Fibroblast of skin of scalp (primary cell): ENCODE results near the gene ME2.
"Not testable (repeated sequence)": the region's sequence is repeated elsewhere in the genome, so short reads cannot be mapped to it uniquely, and the experiment has no call there.

Source experiments
- DNase-seq: peaks from one replicate; pipeline ENCODE4 v3.0.0-alpha.2; 2013

ME2 gene

GRCh38 chr18:50928551-50928950 lies 49.6 kb downstream of the ME2 start:
- peak; percentile 0 for DNase-seq

DNA sequence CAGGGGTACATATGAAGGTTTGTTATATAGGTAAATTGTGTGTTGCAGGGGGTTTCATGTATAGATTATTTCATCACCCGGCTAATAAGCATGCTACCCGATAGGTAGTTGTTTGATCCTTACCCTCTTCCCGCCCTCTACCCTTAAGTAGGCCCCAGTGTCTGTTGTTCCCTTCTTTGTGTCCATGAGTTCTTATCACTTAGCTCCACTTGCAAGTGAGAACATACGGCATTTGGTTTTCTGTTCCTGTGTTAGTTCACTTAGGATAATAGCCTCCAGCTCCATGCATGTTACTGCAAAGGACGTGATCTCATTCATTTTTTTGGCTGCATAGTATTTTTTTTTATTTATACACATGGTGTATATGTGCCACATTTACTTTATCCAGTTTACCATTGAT lies 54.8 kb downstream of the ME2 start:
- DNase-seq: no peak

DNA sequence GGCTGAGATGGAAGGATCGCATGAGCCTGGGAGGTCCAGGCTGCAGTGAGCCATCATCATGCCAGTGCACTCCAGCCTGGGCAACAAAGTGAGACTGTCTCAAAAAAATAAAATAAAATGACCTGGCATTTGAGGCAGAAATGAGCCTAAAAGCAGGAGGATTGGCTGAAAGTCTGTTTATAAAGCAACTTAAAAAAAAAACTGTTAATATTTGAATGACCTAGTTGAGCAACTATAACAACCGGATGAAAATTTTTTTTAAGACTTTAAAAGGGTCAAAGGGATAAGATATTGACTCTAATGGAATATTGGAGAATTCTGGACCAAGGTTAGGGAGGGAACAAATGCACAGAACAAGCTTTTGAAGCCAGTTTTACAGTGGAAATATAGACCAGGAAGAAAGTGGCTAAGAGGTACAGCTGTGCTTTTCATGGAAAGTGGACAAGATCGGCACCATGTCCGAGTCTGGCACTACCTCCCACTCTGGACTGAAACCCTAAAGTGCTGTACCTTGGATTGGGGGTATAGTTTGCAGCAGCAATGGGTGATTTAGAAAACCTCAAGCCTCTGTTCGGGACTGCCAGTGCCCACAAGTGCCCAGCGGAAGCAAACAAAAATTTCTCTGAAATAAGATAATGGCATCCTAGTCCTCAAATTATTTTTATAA lies 55.8 kb downstream of the ME2 start:
- no peak for DNase-seq

- no peak for DNase-seq
Observed at GRCh38 chr18:50935493-50936191, 56.7 kb downstream of the ME2 start.

DNA sequence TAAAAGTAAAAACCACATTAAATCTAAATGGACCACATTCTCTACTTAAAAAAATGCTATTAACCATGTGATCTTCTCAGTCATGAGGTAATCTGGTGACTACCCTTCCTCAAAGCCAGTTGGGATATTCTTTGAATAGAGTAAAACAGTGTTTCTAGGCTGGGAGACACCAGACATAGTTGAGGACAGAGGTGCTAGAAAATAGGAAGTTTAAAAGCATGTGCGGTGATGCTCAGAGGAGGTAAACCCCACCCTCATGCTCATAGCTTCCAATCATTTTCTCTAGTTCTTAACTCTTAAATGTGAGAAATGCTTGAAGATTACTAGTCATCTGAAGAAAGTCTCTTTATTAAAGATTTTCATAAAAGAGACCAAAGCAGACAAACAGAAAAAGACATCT lies 58.3 kb downstream of the ME2 start:
- no peak for DNase-seq

DNA sequence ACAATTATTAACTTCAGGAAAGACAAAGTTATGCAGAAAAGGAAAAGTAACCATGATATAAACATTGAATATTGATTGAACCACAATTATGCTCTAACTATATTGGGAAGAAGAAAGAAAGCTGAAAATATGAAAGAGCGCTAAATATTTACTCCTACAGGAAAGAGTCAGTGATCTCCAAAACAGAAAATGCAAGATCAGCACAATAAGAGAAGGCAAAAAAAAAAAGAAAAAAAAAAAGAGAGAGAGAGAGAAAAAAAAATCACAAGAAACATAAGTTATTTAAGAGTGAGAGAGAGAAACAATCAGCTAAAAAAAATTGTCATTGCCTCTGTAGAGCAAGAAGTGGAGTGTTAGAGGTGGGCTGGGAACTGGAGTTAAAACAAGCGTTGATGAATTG lies 60.0 kb downstream of the ME2 start:
- no peak for DNase-seq

- DNase-seq: peak; percentile 4
Observed at GRCh38 chr18:50944245-50944932, 65.5 kb downstream of the ME2 start.

DNA sequence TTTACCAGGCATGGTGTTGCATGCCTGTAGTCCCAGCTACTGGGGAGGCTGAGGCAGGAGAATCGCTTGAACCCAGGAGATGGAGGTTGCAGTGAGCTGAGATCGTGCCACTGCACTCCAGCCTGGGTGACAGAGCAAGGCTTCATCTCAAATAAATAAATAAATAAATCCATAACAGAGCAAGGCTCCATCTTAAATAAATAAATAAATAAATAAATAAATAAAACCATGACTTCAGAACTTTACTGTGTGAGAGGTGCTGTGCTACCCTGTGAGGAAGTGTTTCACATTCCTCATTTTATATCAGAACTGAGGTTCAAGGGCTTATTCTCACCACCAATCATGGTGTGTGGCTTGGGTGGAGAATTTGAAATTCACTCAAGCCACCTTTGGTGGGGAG lies 67.0 kb downstream of the ME2 start:
- not testable (repeated sequence) for DNase-seq

GRCh38 chr18:50947899-50948298 lies 69.0 kb downstream of the ME2 start:
- DNase-seq: peak; percentile 17

GRCh38 chr18:50949185-50949584 lies 70.3 kb downstream of the ME2 start:
- DNase-seq: no peak

DNA sequence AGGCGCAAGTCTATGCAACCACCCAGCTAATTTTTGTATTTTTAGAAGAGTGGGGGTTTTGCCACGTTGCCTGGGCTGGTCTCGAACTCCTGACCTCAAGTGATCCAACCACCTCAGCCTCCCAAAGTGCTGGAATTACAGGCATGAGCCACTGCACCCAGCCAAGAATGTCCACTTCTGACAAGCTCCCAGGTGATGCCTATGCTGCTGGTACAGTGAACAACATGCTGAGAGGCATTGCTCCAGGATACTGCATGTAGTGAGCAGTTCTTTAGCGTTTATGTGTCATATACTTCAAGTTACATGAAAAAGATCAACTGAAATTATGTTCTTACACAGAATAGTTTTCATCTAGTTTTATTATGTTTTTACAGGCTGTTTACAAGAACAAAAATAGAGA lies 71.7 kb downstream of the ME2 start:
- DNase-seq: no peak

DNA sequence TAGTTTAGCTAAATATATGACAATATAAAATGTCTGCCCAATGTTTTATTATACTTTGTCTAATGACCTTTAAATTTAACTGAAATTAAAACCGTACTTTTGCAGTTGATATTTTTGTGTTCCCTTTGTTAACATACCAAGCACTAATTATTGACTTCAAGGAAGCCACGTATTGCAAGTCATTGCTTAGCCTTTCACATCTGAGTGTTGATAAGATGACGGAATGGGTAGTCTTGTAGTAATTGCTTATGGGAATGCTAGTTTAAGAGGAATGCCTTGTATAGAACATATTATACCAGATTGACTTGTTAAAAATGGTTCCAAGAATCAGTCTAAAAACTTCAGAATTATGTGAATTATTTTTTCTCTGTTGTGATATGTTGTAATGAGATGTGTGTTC lies 74.9 kb downstream of the ME2 start:
- DNase-seq: no peak

- DNase-seq: no peak
Observed at GRCh38 chr18:50955253-50955652, 76.3 kb downstream of the ME2 start.

DNA sequence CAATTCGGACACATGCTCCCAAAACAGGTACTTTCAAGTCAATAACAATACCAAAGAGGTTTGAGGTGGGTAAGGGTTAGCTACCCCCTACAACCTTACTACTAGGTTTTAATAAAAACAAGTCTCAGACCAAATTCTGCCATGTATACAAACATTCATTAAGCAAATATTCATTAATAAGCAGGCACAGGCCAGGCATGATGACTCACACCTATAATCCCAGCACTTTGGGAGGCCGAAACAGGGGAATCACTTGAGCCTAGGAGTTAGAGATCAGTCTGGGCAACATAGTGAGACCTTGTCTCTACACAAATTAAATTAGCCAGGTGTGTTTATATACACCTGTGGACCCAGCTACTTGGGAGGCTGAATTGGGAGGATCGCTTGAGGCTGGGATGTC lies 77.2 kb downstream of the ME2 start:
- DNase-seq: no peak

DNA sequence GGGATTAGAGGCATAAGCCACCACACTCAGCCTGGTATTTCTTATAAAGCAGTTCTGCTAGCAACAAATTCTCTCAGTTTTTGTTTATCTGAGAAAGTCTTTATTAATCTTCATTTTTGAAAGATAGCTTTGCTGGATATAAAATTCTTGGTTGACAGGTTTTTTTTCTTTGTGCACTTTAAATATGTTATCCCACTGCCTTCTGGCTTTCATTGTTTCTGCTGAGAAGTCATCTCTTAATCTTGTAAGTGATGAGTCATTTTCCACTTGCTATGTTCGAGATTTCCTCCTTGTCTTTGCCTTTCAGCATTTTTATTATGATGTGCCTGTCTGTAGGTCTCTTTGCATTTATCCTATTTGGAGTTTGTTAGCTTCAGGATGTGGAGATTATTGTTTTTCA lies 83.1 kb downstream of the ME2 start:
- no peak for DNase-seq

GRCh38 chr18:50967714-50968661 lies 89.1 kb downstream of the ME2 start, which contains the start of gene ELAC1:
TSS of gene ELAC1 (plus strand) at chr18:50968040. CDS start at chr18:50974405, 6,365 bp downstream.
- peak; percentile 86 for DNase-seq

DNA sequence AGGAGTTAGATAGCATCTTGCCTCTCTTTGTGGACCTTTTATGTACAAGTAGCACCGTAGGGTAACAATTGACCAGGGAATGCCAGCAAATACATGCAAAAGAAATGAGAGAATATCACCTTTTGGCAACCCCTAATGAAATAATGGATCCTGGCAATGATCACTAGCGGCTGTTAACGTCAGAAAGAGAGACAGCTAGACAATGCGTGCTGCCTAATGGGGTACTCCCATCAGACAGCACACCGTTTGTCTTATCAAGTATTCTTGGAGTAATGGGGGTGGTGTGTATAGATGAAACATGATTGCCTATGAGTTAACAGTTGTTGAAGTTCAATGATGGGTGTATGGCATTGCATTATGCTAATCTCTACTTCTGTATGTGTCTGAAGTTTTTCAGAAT lies 90.5 kb downstream of the ME2 start:
- DNase-seq: no peak

DNA sequence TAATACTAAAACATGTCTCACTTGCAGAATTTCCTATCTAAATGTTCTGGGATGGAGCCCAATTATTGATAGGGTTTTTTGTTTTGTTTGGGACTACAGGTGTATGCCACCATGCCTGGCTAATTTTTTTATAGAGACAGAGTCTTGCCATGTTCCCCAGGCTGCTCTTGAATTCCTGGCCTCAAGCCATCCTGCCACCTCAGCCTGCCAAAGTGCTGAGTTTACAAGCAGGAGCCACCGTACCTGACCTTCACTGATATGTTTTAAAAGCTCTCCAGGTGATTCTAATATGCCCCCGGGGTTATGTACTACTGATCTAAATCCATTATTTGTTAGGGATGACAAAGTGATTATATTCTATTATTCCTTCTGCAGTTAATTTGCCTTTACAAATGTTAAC lies 91.1 kb downstream of the ME2 start:
- DNase-seq: no peak

DNA sequence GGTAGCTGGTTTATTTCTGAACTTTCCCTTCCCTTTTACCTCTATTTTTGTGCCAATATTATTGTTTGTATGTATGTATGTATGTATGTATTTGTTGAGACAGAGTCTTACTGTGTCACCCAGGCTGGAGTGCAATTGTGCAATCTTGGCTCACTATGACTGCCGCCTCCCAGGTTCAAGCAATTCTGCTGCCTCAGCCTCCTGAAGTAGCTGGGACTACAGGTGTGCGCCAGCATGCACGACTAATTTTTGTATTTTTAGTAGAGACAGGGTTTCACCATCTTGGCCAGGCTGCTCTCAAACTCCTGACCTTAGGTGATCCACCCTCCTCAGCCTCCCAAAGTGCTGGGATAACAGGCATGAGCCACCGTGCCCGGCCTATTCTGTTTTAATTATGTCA lies 93.5 kb downstream of the ME2 start:
- not testable (repeated sequence) for DNase-seq

DNA sequence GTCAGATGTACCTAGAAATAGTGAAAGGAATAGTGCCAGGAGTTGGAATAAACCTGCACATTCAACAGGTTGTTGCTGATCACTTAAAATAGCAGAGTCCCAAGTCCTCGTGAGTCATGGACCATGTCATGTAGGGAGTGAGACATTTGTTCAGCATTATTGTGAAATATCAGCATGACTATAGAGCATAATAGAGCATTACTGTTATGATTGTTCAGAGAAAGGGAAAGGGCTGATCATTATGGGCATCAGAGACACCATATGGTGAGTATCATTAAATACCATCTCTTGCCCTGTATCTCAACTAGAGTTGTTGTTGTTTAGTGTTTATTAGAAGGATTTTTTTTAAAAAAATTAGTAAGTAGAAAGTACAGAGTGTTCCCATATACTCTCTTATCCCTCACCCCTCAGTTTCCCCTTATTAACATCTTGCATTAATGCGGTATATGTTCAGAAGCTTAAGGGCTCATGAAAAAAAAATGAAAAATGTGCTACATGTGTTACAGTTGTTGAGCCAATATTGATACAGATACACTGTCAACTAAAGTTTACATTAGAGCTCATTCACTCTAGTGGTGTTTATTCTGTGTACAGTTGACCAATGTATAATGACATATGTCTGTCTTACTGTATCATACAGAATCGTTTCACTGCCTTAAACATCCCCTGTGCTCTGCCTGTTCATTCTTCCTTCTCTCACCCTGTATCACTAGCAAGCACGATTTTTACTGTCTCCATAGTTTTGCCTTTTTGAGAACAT lies 94.6 kb downstream of the ME2 start:
- peak; percentile 24 for DNase-seq

DNA sequence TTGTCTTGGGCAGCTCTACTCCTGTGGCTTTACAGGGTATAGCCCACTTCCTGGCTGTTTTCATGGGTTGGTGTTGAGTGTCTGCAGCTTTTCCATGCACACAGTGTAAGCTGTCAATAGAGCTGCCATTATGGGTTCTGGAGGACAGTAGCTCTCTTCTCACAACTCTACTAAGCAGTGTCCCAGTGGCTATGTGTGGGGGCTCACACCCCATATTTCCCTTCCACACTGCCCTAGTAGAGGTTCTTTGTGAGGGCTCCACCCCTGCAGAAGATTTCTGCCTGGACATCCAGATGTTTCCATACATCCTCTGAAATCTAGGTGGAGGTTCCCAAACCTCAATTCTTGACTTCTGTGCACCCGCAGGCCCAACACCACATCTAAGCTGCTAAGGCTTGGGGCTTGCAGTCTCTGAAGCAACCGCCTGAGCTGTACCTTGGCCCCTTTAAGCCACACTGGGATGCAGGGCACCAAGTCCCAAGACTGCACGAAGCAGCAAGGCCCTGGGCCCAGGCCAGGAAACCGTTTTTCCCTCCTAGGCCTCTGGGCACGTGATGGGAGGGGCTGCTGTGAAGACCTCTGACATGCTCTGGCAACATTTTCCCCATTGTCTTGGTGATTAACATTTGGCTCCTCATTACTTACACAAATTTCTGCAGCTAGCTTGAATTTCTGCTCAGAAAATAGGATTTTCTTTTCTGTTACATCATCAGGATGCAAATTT lies 98.3 kb downstream of the ME2 start:
- no peak for DNase-seq
